SK-N-SH treated with all-trans-retinoic acid at 6 μM for 48 hours (cell line): ENCODE measurements around the gene MTA1.

ENCODE experiments used
- ATAC-seq: fragments of 200-7000 bp; cut with Tn5 transposase; 3 replicates; pipeline ENCODE4 v1.9.1; 2020; ENCODE audit warnings: mild to moderate bottlenecking, moderate library complexity
- ARNTL ChIP-seq: fragments of 450-650 bp; formaldehyde crosslinking; IDR thresholded peaks from 2 replicates; pipeline ENCODE4 v1.5.0; 2020; ENCODE audit warnings: low read depth, mild to moderate bottlenecking, moderate library complexity, borderline replicate concordance
- BACH2 ChIP-seq: fragments of 250-450 bp; sonication (Bioruptor Pico); IDR thresholded peaks from 2 replicates; pipeline ENCODE4 v1.9.0; 2021; ENCODE audit warnings: mild to moderate bottlenecking, borderline replicate concordance
- CSDC2 ChIP-seq: fragments of 250-450 bp; sonication (Bioruptor Pico); IDR thresholded peaks from 2 replicates; pipeline ENCODE4 v1.5.0; 2020; ENCODE audit warnings: mild to moderate bottlenecking, moderate library complexity
- ESRRG ChIP-seq: fragments of 250-450 bp; sonication (Bioruptor Pico); IDR thresholded peaks from 2 replicates; pipeline ENCODE4 v1.6.1; 2021; ENCODE audit warnings: mild to moderate bottlenecking
- GLIS3 ChIP-seq: fragments of 250-450 bp; sonication (Bioruptor Pico); IDR thresholded peaks from 2 replicates; pipeline ENCODE4 v1.5.0; 2020; ENCODE audit warnings: mild to moderate bottlenecking, moderate library complexity
- ISL1 ChIP-seq: fragments of 250-450 bp; sonication (Bioruptor Pico); IDR thresholded peaks from 2 replicates; pipeline ENCODE4 v2.1.2; 2022; ENCODE audit warnings: mild to moderate bottlenecking, moderate library complexity
- OSR1 ChIP-seq: fragments of 250-450 bp; sonication (Bioruptor Pico); IDR thresholded peaks from 2 replicates; pipeline ENCODE4 v1.8.0; 2022; ENCODE audit warnings: moderate library complexity, mild to moderate bottlenecking, inconsistent platforms
- PPARA ChIP-seq: fragments of 250-450 bp; sonication (Bioruptor Pico); IDR thresholded peaks from 2 replicates; pipeline ENCODE4 v1.5.0; 2020; ENCODE audit warnings: mild to moderate bottlenecking, borderline replicate concordance
- RARB ChIP-seq: fragments of 250-450 bp; sonication (Bioruptor Pico); IDR thresholded peaks from 2 replicates; pipeline ENCODE4 v1.8.0; 2021; ENCODE audit warnings: mild to moderate bottlenecking, moderate library complexity
- SNAI2 ChIP-seq: fragments of 250-450 bp; sonication (Bioruptor Pico); IDR thresholded peaks from 2 replicates; pipeline ENCODE4 v1.5.0; 2020; ENCODE audit warnings: mild to moderate bottlenecking, moderate library complexity
- TCF4 ChIP-seq: fragments of 250-450 bp; sonication (Bioruptor Pico); IDR thresholded peaks from 2 replicates; pipeline ENCODE4 v1.8.0; 2021; ENCODE audit warnings: mild to moderate bottlenecking, moderate library complexity, borderline replicate concordance
- TOX ChIP-seq: fragments of 250-450 bp; sonication (Bioruptor Pico); IDR thresholded peaks from 2 replicates; pipeline ENCODE4 v1.8.0; 2021; ENCODE audit warnings: mild to moderate bottlenecking, moderate library complexity, borderline replicate concordance
- ZC3H10 ChIP-seq: fragments of 250-450 bp; sonication (Bioruptor Pico); IDR thresholded peaks from 2 replicates; pipeline ENCODE4 v1.5.1; 2021; ENCODE audit warnings: mild to moderate bottlenecking, moderate library complexity
- ZFP3 ChIP-seq: fragments of 250-450 bp; sonication (Bioruptor Pico); IDR thresholded peaks from 2 replicates; pipeline ENCODE4 v1.5.0; 2020; ENCODE audit warnings: mild to moderate bottlenecking, moderate library complexity
- ZFP30 ChIP-seq: fragments of 450-650 bp; formaldehyde crosslinking; IDR thresholded peaks from 2 replicates; pipeline ENCODE4 v1.5.0; 2022; ENCODE audit warnings: mild to moderate bottlenecking, moderate library complexity
- ZNF565 ChIP-seq: fragments of 450-650 bp; formaldehyde crosslinking; conservative IDR thresholded peaks from 2 replicates; pipeline ENCODE4 v1.5.0; 2020; ENCODE audit warnings: low read depth, mild to moderate bottlenecking, moderate library complexity
- ZNF70 ChIP-seq: fragments of 450-650 bp; formaldehyde crosslinking; IDR thresholded peaks from 2 replicates; pipeline ENCODE4 v1.5.0; 2020; ENCODE audit warnings: mild to moderate bottlenecking, moderate library complexity
- ZNF8 ChIP-seq: fragments of 450-650 bp; formaldehyde crosslinking; IDR thresholded peaks from 2 replicates; pipeline ENCODE4 v1.5.0; 2020; ENCODE audit warnings: mild to moderate bottlenecking, moderate library complexity
- TF ChIP-seq, protein P1 (sequence below): fragments of 250-450 bp; sonication (Bioruptor Pico); IDR thresholded peaks from 2 replicates; pipeline ENCODE4 v1.5.1; 2020; ENCODE audit warnings: low read depth, mild to moderate bottlenecking, moderate library complexity
- TF ChIP-seq, protein P2 (sequence below): fragments of 250-450 bp; sonication (Bioruptor Pico); IDR thresholded peaks from 2 replicates; pipeline ENCODE4 v1.8.0; 2020; ENCODE audit warnings: mild to moderate bottlenecking, moderate library complexity, borderline replicate concordance
- TF ChIP-seq, protein P3 (sequence below): fragments of 250-450 bp; sonication (Bioruptor Pico); IDR thresholded peaks from 2 replicates; pipeline ENCODE4 v1.8.0; 2021; ENCODE audit warnings: low read depth, mild to moderate bottlenecking, moderate library complexity, borderline replicate concordance
- TF ChIP-seq, protein P4 (sequence below): fragments of 250-450 bp; sonication (Bioruptor Pico); IDR thresholded peaks from 2 replicates; pipeline ENCODE4 v1.5.1; 2021; ENCODE audit warnings: mild to moderate bottlenecking, moderate library complexity
- TF ChIP-seq, protein P5 (sequence below): fragments of 250-450 bp; sonication (Bioruptor Pico); IDR thresholded peaks from 2 replicates; pipeline ENCODE4 v1.5.0; 2020; ENCODE audit warnings: mild to moderate bottlenecking, moderate library complexity

MTA1 gene

DNA sequence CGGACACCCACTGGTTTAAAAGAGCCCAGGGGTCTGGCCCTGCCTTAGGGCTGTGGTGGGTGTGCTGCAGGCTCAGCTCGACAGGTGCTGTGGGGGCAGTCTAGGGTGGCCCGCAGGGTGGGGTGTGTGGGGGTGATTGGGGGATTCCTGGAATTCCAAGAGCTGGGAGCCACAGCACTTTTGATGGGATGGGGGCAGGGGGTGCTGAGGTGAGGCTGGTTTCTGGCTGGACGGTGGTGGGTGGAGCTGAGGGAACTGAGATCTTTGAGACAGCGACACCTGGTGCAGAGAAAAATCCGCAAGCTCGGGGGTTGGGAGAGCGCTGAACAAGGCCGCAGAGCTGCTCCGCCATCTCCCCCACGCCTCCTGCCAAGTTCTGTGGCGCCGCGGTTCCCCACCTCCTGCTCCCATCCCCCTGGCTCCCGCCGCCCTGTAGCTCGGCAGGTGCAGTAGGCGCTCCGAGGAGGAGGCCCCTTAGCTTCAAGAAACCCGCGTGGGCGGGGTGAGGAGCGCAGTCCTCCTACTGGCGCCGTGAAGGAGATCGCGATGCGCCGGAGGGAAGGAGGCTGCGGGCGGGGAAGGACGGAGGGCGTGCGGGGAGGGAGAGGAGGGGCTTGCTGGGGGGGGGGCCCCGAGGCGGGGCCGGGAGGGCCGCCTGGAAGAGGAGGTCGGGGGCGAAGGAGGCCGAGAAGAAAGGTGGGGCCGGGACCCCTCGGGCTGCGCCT is 70.1 kb downstream of the MTA1 start:
- ATAC-seq: peak; percentile 49
- TF ChIP-seq CSDC2 (CRISPR knock-in tag) (no peak), BACH2 (no peak), ISL1 (CRISPR knock-in tag) (no peak), ZC3H10 (no peak), SNAI2 (no peak), ESRRG (CRISPR knock-in tag) (no peak), ZNF8 (no peak), ARNTL (CRISPR knock-in tag) (no peak), ZFP3 (CRISPR knock-in tag) (no peak), TCF4 (CRISPR knock-in tag) (no peak), ZNF565 (CRISPR knock-in tag) (no peak), RARB (CRISPR knock-in tag) (no peak)
- TF ChIP-seq, protein P1, sequence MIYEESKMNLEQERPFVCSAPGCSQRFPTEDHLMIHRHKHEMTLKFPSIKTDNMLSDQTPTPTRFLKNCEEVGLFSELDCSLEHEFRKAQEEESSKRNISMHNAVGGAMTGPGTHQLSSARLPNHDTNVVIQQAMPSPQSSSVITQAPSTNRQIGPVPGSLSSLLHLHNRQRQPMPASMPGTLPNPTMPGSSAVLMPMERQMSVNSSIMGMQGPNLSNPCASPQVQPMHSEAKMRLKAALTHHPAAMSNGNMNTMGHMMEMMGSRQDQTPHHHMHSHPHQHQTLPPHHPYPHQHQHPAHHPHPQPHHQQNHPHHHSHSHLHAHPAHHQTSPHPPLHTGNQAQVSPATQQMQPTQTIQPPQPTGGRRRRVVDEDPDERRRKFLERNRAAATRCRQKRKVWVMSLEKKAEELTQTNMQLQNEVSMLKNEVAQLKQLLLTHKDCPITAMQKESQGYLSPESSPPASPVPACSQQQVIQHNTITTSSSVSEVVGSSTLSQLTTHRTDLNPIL (CRISPR knock-in tag): no peak
- TF ChIP-seq, protein P2, sequence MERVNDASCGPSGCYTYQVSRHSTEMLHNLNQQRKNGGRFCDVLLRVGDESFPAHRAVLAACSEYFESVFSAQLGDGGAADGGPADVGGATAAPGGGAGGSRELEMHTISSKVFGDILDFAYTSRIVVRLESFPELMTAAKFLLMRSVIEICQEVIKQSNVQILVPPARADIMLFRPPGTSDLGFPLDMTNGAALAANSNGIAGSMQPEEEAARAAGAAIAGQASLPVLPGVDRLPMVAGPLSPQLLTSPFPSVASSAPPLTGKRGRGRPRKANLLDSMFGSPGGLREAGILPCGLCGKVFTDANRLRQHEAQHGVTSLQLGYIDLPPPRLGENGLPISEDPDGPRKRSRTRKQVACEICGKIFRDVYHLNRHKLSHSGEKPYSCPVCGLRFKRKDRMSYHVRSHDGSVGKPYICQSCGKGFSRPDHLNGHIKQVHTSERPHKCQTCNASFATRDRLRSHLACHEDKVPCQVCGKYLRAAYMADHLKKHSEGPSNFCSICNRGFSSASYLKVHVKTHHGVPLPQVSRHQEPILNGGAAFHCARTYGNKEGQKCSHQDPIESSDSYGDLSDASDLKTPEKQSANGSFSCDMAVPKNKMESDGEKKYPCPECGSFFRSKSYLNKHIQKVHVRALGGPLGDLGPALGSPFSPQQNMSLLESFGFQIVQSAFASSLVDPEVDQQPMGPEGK (CRISPR knock-in tag): no peak
- TF ChIP-seq, protein P3, sequence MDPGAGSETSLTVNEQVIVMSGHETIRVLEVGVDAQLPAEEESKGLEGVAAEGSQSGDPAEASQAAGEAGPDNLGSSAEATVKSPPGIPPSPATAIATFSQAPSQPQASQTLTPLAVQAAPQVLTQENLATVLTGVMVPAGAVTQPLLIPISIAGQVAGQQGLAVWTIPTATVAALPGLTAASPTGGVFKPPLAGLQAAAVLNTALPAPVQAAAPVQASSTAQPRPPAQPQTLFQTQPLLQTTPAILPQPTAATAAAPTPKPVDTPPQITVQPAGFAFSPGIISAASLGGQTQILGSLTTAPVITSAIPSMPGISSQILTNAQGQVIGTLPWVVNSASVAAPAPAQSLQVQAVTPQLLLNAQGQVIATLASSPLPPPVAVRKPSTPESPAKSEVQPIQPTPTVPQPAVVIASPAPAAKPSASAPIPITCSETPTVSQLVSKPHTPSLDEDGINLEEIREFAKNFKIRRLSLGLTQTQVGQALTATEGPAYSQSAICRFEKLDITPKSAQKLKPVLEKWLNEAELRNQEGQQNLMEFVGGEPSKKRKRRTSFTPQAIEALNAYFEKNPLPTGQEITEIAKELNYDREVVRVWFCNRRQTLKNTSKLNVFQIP (CRISPR knock-in tag): no peak
- TF ChIP-seq, protein P4, sequence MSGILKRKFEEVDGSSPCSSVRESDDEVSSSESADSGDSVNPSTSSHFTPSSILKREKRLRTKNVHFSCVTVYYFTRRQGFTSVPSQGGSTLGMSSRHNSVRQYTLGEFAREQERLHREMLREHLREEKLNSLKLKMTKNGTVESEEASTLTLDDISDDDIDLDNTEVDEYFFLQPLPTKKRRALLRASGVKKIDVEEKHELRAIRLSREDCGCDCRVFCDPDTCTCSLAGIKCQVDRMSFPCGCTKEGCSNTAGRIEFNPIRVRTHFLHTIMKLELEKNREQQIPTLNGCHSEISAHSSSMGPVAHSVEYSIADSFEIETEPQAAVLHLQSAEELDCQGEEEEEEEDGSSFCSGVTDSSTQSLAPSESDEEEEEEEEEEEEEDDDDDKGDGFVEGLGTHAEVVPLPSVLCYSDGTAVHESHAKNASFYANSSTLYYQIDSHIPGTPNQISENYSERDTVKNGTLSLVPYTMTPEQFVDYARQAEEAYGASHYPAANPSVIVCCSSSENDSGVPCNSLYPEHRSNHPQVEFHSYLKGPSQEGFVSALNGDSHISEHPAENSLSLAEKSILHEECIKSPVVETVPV (CRISPR knock-in tag): no peak

DNA sequence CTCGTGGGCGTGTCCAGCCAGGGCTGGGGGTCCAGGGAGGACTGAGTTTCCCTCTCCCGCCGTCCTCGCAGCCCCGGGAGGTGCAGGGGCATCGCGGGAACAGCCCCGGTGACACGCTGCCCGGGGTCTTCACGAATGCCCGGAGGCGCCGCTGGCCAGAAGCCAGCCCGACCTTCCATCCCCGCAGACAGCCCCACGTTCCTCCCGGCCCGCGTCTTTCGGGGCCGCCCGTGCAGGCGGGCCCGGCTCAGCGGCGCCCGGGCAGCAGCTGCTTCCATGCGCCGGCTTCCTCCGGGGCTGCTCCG is 70.6 kb downstream of the MTA1 start:
- ATAC-seq: no peak
- TF ChIP-seq SNAI2 (no peak), TCF4 (CRISPR knock-in tag) (no peak), BACH2 (no peak), ZC3H10 (no peak), TOX (CRISPR knock-in tag) (no peak), ZFP30 (CRISPR knock-in tag) (no peak), ISL1 (CRISPR knock-in tag) (no peak), ARNTL (CRISPR knock-in tag) (no peak), RARB (CRISPR knock-in tag) (no peak), GLIS3 (CRISPR knock-in tag) (no peak), ZNF70 (CRISPR knock-in tag) (no peak), OSR1 (CRISPR knock-in tag) (no peak), ZNF8 (no peak), PPARA (no peak), ESRRG (CRISPR knock-in tag) (no peak)
- TF ChIP-seq, protein P1 (CRISPR knock-in tag): no peak
- TF ChIP-seq, protein P2 (CRISPR knock-in tag): no peak
- TF ChIP-seq, protein P5, sequence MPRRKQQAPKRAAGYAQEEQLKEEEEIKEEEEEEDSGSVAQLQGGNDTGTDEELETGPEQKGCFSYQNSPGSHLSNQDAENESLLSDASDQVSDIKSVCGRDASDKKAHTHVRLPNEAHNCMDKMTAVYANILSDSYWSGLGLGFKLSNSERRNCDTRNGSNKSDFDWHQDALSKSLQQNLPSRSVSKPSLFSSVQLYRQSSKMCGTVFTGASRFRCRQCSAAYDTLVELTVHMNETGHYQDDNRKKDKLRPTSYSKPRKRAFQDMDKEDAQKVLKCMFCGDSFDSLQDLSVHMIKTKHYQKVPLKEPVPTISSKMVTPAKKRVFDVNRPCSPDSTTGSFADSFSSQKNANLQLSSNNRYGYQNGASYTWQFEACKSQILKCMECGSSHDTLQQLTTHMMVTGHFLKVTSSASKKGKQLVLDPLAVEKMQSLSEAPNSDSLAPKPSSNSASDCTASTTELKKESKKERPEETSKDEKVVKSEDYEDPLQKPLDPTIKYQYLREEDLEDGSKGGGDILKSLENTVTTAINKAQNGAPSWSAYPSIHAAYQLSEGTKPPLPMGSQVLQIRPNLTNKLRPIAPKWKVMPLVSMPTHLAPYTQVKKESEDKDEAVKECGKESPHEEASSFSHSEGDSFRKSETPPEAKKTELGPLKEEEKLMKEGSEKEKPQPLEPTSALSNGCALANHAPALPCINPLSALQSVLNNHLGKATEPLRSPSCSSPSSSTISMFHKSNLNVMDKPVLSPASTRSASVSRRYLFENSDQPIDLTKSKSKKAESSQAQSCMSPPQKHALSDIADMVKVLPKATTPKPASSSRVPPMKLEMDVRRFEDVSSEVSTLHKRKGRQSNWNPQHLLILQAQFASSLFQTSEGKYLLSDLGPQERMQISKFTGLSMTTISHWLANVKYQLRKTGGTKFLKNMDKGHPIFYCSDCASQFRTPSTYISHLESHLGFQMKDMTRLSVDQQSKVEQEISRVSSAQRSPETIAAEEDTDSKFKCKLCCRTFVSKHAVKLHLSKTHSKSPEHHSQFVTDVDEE (CRISPR knock-in tag): no peak
- TF ChIP-seq, protein P4 (CRISPR knock-in tag): no peak
